Measurements from ENCODE around the gene CSMD2.

CSMD2 gene

DNA sequence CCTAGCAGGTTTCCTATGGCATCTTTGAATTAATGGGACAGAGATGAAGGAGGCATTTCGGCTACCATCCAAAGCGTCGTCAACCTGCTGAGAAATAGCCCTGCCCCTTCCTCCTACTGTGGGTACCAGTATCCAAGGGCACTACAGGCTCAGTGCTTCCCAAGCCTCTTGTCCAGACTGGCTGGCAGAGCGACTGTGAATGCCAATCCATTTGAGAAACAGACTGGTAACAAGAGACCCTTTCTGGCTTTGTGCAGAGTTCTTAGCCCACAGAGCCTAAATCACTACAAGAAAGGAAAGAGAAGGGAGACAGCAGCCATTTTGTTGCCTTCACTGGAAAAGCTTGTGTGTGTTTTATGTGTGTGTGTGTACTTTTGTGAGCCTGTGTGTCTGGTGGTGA lies 185.7 kb downstream of the CSMD2 start:
- no peaks in the 10 kb centered on the region for H3K79me2 ChIP-seq (ENCODE audit: insufficient read depth, low read length)
- H3K27ac ChIP-seq (ENCODE audit: low read depth, low read length), result no peak overlapping the region
- H3K4me2 ChIP-seq (ENCODE audit: low read depth, low read length, poor library complexity, severe bottlenecking), result no peak overlapping the region
- TF ChIP-seq, protein P1, sequence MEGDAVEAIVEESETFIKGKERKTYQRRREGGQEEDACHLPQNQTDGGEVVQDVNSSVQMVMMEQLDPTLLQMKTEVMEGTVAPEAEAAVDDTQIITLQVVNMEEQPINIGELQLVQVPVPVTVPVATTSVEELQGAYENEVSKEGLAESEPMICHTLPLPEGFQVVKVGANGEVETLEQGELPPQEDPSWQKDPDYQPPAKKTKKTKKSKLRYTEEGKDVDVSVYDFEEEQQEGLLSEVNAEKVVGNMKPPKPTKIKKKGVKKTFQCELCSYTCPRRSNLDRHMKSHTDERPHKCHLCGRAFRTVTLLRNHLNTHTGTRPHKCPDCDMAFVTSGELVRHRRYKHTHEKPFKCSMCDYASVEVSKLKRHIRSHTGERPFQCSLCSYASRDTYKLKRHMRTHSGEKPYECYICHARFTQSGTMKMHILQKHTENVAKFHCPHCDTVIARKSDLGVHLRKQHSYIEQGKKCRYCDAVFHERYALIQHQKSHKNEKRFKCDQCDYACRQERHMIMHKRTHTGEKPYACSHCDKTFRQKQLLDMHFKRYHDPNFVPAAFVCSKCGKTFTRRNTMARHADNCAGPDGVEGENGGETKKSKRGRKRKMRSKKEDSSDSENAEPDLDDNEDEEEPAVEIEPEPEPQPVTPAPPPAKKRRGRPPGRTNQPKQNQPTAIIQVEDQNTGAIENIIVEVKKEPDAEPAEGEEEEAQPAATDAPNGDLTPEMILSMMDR (IDR thresholded peaks at IDR 0.05; ENCODE audit: insufficient read depth, low read length, poor library complexity, severe bottlenecking), result no peak
- no peak for TF ChIP-seq EZH2phosphoT487 (conservative IDR thresholded peaks at IDR 0.05; ENCODE audit: low read length)
- no peak overlapping the region for H2AFZ ChIP-seq (ENCODE audit: low read depth, low read length, severe bottlenecking)
- no peaks in the 10 kb centered on the region for H4K20me1 ChIP-seq (ENCODE audit: low read depth, low read length)
- H3K36me3 ChIP-seq (ENCODE audit: low read length), result no peaks in the 10 kb centered on the region
- no peak overlapping the region for H3K4me3 ChIP-seq (ENCODE audit: insufficient read depth, low read length, poor library complexity, severe bottlenecking)
- no peaks in the 10 kb centered on the region for H3K9me3 ChIP-seq (ENCODE audit: insufficient read depth, low read length)
- no peaks in the 10 kb centered on the region for H3K27me3 ChIP-seq (ENCODE audit: low read length)
- no peak overlapping the region for H3K9ac ChIP-seq (ENCODE audit: low read length)
- H3F3A ChIP-seq (ENCODE audit: insufficient read depth), result no peaks in the 10 kb centered on the region
- H3K9me2 ChIP-seq (replicated peaks; ENCODE audit: insufficient read depth, low read length), result no peaks in the 10 kb centered on the region

DNA sequence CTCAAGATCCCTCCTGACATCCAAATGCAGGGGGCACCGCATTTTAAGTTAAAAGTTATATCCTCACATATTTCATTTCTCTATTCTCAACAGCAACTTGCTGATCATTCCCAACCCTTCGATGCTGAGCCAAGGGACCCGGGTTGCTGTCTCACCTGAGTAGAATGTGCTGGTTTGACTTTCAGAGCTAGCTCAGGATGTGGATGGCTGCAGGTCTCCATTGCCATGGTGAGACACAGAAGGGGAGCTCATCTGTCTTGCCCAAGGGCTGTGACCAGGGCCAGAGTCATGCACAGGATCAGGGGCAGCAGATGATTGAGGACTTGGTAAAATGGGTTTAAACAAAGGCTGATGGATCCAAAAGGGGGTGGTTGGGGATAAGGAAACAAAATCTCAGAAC lies 189.1 kb downstream of the CSMD2 start:
- Histone ChIP-seq H3K9ac (ENCODE audit: low read length) (no peak overlapping the region), H3F3A (ENCODE audit: insufficient read depth) (no peaks in the 10 kb centered on the region), H2AFZ (ENCODE audit: low read depth, low read length, severe bottlenecking) (no peak overlapping the region), H3K4me2 (ENCODE audit: low read depth, low read length, poor library complexity, severe bottlenecking) (no peak overlapping the region), H3K36me3 (ENCODE audit: low read length) (no peaks in the 10 kb centered on the region), H4K20me1 (ENCODE audit: low read depth, low read length) (no peaks in the 10 kb centered on the region), H3K79me2 (ENCODE audit: insufficient read depth, low read length) (no peaks in the 10 kb centered on the region), H3K9me3 (ENCODE audit: insufficient read depth, low read length) (no peaks in the 10 kb centered on the region), H3K4me3 (ENCODE audit: insufficient read depth, low read length, poor library complexity, severe bottlenecking) (no peak overlapping the region), H3K27ac (ENCODE audit: low read depth, low read length) (no peak overlapping the region), H3K27me3 (ENCODE audit: low read length) (no peaks in the 10 kb centered on the region), H3K9me2 (replicated peaks; ENCODE audit: insufficient read depth, low read length) (no peaks in the 10 kb centered on the region)
- TF ChIP-seq, protein P1 (IDR thresholded peaks at IDR 0.05; ENCODE audit: insufficient read depth, low read length, poor library complexity, severe bottlenecking), result no peak
- TF ChIP-seq EZH2phosphoT487 (conservative IDR thresholded peaks at IDR 0.05; ENCODE audit: low read length), result no peak

DNA sequence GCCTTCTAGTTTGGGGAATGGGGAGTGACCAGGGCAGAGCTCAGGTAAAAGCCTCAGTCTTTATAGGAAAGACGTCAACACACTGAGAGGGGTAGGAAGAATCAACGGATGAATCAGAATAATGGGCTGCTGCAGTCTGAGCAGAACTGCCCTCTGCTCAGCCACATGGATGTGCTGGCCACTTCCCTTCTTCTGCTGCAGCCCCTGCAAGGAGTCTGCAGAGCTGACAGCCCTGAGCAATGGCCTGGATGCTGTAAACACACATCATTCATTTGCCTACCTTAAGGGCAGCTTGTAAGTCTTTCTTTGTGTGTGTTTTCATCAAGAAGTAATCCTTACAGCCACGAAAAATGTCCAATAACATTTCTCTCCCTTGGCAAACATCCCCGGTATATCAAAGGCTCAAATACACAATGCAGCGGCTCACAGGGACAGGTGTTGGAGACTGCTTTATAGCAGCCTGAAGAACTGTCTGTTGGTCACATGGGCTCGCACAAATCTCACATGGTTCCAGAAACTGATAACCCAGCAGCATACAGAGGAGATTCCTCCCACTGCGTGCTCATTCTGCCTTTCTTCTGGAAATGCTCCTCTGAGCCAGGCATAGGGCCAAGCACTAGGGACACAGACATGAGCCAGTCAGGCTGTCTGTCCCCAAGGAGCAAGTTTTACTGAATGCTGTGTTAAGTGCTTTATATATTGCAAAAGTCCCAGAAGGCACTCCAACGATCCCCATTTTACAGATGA lies 191.1 kb downstream of the CSMD2 start:
- no peak overlapping the region for H3K4me2 ChIP-seq (ENCODE audit: low read depth, low read length, poor library complexity, severe bottlenecking)
- no peak overlapping the region for H3K27ac ChIP-seq (ENCODE audit: low read depth, low read length)
- H3K27me3 ChIP-seq (ENCODE audit: low read length), result no peaks in the 10 kb centered on the region
- H3F3A ChIP-seq (ENCODE audit: insufficient read depth), result no peaks in the 10 kb centered on the region
- H3K9me3 ChIP-seq (ENCODE audit: insufficient read depth, low read length), result no peaks in the 10 kb centered on the region
- TF ChIP-seq EZH2phosphoT487 (conservative IDR thresholded peaks at IDR 0.05; ENCODE audit: low read length), result no peak
- TF ChIP-seq, protein P1 (IDR thresholded peaks at IDR 0.05; ENCODE audit: insufficient read depth, low read length, poor library complexity, severe bottlenecking), result no peak
- no peak overlapping the region for H3K4me3 ChIP-seq (ENCODE audit: insufficient read depth, low read length, poor library complexity, severe bottlenecking)
- H3K36me3 ChIP-seq (ENCODE audit: low read length), result no peaks in the 10 kb centered on the region
- H2AFZ ChIP-seq (ENCODE audit: low read depth, low read length, severe bottlenecking), result no peak overlapping the region
- H3K9ac ChIP-seq (ENCODE audit: low read length), result no peak overlapping the region
- H3K79me2 ChIP-seq (ENCODE audit: insufficient read depth, low read length), result no peaks in the 10 kb centered on the region
- no peaks in the 10 kb centered on the region for H3K9me2 ChIP-seq (replicated peaks; ENCODE audit: insufficient read depth, low read length)
- no peaks in the 10 kb centered on the region for H4K20me1 ChIP-seq (ENCODE audit: low read depth, low read length)
